LNCAP (cell line): ENCODE measurements around the gene CHCHD5.
A peak's percentile ranks its signal among the peaks of the same experiment; 100 is the strongest.

Source experiments
- TF ChIP-seq, protein P1 (sequence below): fragments of 450-650 bp; IDR thresholded peaks from 2 replicates; pipeline ENCODE4 v1.5.1; 2017; ENCODE audit warnings: mild to moderate bottlenecking

Gene CHCHD5

DNA sequence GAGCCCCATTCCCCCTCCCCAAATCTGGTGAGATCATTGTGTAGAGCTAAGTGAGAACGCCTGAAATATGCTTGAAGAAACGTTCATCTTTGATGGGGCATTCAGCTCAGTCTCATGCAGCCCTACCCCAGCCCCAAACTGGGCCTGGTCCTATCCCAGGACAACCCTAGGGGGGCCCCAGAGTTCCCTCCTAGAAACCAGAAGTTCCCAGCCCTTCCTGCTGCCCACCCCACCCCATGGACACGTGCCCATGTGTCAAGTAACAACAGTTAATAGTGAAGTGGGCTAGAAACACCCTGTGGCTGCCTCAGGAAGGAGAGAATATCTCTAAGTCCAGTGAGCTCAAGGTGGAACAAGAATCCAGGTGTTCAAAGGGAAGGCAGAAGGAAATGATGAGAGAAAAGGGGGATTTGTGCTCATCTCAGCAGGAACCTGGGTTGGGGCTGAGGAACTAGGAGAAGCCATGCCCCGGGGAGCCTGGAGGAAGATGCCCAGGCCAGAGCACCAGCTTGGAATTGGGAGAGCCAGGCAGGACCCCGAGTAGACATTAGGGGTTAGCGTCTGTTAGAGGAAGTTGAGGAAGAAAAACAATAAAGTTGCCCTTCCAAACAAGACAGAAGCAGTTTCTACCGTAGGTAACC, 41.2 kb downstream of the CHCHD5 start:
- TF ChIP-seq, protein P1, sequence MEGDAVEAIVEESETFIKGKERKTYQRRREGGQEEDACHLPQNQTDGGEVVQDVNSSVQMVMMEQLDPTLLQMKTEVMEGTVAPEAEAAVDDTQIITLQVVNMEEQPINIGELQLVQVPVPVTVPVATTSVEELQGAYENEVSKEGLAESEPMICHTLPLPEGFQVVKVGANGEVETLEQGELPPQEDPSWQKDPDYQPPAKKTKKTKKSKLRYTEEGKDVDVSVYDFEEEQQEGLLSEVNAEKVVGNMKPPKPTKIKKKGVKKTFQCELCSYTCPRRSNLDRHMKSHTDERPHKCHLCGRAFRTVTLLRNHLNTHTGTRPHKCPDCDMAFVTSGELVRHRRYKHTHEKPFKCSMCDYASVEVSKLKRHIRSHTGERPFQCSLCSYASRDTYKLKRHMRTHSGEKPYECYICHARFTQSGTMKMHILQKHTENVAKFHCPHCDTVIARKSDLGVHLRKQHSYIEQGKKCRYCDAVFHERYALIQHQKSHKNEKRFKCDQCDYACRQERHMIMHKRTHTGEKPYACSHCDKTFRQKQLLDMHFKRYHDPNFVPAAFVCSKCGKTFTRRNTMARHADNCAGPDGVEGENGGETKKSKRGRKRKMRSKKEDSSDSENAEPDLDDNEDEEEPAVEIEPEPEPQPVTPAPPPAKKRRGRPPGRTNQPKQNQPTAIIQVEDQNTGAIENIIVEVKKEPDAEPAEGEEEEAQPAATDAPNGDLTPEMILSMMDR: no peak

- TF ChIP-seq, protein P1: peak; percentile 91
Observed at GRCh38 chr2:112626604-112627059, 42.2 kb downstream of the CHCHD5 start.

GRCh38 chr2:112627060-112628040, 42.9 kb downstream of the CHCHD5 start:
- TF ChIP-seq, protein P1: no peak

DNA sequence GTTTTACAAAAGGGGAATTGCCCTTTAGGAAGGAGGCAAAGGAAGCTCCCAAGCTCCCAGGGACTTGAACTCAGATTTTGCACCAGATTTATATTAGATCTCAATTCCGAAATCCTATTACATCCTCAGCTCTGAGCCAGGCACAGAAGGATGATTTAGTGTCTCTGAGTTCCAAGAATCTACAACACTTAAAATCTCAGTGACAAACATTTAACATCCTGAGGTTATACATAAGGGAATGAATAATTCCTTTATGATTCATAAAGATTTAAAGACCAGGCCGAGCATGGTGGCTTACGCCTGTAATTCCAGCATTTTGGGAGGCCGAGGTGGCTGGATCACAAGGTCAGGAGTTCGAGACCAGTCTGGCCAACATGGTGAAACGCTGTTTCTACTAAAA, 44.8 kb downstream of the CHCHD5 start:
- TF ChIP-seq, protein P1: no peak

GRCh38 chr2:112629823-112630222, 45.4 kb downstream of the CHCHD5 start:
- TF ChIP-seq, protein P1: no peak

DNA sequence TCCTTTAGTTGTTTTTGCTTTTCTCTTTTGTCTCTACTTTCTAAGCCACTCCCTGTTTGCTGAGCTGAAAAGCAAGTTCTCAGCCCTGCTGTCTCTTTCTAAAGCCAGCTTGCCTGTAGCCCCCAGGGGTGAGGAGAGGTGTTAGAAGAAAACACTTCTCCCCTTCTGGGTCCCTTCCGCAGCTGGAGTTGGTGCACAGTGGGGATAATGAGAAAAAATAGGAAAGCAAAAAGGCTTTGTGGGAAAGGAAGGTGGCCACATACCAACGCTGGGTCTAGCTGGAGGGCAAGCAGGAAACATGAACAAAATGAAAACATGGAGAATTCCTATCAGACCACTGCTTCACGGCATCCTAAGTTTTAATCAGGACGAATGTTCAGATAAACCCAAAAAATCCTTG, 45.9 kb downstream of the CHCHD5 start:
- TF ChIP-seq, protein P1: no peak

DNA sequence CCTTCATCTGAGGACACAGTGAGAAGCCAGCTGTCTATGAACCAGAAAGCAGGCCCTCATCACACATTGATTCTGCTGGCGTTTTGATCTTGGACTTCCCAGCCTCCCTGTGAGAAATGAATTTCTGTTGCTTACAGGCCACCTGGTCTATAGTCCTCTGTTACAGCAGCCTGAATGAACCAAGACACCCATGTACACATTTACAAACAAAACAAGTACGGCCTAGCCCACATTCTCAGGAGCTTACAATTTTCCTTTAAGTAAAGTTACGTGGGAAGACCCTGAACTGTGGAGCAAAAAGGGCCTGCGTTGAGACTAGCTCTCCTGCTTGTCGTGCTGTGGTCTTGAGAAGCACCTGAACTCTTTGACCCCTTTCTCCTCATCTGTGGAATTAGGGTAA, 49.3 kb downstream of the CHCHD5 start:
- TF ChIP-seq, protein P1: no peak
